BJ (cell line): ENCODE results near the gene RNU5B-1. TPM values are rescaled to one million over a fixed set of nuclear protein-coding genes. Genes with fewer than 3 reads are reported as not detected.

ENCODE experiments used
- CTCF ChIA-PET: fragments of 350-600 bp; formaldehyde crosslinking; extraction: SDS; loops from one replicate; lab custom pipeline; 2021; ENCODE audit warnings: antibody characterized with exemption, inconsistent platforms; lab: Yijun Ruan, JAX
- POLR2A ChIA-PET: fragments of 300-600 bp; sonication (Branson Sonifier 250); formaldehyde crosslinking; extraction: SDS; loops from one replicate; lab custom pipeline; 2021; ENCODE audit warnings: antibody characterized with exemption; lab: Charles Lee
- DNase-seq: peaks from one replicate; pipeline ENCODE4 v3.0.0-alpha.2; 2011; ENCODE audit warnings: low read depth
- H3K27me3 ChIP-seq: 2 replicates; pipeline ENCODE4 v1.6.0; 2011; ENCODE audit warnings: low read length; ENCODE audit not compliant: control insufficient read depth, insufficient read depth
- H3K36me3 ChIP-seq: 2 replicates; pipeline ENCODE4 v1.5.1; 2011; ENCODE audit warnings: low read length; ENCODE audit not compliant: control insufficient read depth, insufficient read depth
- H3K4me3 ChIP-seq: 2 replicates; pipeline ENCODE4 v1.5.1; 2011; ENCODE audit warnings: low read depth, mild to moderate bottlenecking, control low read depth, low read length
- polyA plus RNA-seq: library from polyadenylated mRNA; depleted of rRNA; stranded (reverse); fragments of >200 nt; gene quantifications from 2 replicates; pipeline ENCODE4 v1.2.3, GENCODE V29; 2011
- TF ChIP-seq, protein P1 (sequence below): IDR thresholded peaks from 2 replicates; pipeline ENCODE4 v1.5.1; 2011; ENCODE audit warnings: low read depth, mild to moderate bottlenecking, control low read depth, inconsistent platforms, low read length, moderate library complexity; ENCODE audit not compliant: insufficient read depth

Gene RNU5B-1
- polyA plus RNA-seq, 1 experiment, result not detected

DNA sequence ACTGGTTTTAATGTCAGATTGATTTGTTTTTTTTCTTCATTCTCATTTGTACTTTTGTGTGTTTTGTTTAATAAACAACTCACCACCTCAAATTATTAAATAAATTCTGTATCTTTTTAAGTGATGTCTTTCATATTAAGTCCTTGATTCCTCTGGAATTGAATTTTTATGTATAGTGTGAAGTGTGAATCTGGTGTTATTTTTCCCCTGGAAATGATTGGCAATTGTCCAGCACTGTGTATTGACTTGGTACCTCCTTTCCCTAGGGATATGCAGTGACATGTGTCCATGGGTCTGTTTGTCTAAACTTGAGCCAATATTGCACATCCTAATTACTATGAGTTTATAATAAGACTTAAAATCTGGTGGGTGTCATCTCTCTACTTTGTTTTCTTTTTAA lies 2.1 kb downstream of the RNU5B-1 start:
- no peaks in the 10 kb centered on the region for H3K36me3 ChIP-seq
- DNase-seq, result no peak
- POLR2A ChIA-PET, result no interaction called here
- CTCF ChIA-PET, result interaction anchor here (2.5 kb wide), 1 partner anchor 9 kb away, joined by 7 read pairs; no protein-coding TSS in a partner anchor
- TF ChIP-seq, protein P1, sequence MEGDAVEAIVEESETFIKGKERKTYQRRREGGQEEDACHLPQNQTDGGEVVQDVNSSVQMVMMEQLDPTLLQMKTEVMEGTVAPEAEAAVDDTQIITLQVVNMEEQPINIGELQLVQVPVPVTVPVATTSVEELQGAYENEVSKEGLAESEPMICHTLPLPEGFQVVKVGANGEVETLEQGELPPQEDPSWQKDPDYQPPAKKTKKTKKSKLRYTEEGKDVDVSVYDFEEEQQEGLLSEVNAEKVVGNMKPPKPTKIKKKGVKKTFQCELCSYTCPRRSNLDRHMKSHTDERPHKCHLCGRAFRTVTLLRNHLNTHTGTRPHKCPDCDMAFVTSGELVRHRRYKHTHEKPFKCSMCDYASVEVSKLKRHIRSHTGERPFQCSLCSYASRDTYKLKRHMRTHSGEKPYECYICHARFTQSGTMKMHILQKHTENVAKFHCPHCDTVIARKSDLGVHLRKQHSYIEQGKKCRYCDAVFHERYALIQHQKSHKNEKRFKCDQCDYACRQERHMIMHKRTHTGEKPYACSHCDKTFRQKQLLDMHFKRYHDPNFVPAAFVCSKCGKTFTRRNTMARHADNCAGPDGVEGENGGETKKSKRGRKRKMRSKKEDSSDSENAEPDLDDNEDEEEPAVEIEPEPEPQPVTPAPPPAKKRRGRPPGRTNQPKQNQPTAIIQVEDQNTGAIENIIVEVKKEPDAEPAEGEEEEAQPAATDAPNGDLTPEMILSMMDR, result no peak
- H3K27me3 ChIP-seq, result no peaks in the 10 kb centered on the region
- H3K4me3 ChIP-seq, result no peak overlapping the region

DNA sequence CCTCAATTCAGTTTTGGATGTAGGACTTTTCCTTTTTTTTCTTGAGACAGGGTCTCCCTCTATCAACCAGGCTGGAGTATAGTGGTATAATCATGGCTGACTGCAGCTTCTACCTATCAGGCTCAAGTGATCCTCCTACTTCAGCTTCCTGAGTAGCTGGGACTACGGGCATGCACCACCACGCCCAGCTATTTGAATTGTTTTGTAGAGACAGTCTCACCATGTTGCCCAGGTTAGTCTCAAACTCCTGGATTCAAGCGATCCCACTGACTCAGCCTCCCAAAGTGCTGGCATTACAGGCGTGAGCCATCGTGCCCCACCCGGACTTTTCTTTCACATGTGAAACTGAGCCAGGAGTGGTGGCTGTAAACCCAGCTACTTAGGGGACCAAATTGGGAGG lies 3.5 kb downstream of the RNU5B-1 start:
- no peak for DNase-seq
- ChIA-PET POLR2A (no interaction called here), CTCF (interaction anchor here (1.7 to 4.0 kb wide), 4 partner anchors 9 to 93 kb away, joined by 3 to 32 read pairs (median 20); no protein-coding TSS in a partner anchor)
- TF ChIP-seq, protein P1, result no peak
- Histone ChIP-seq H3K27me3 (peaks cover 3% of the 10 kb centered on the region), H3K4me3 (no peak overlapping the region), H3K36me3 (no peaks in the 10 kb centered on the region)

DNA sequence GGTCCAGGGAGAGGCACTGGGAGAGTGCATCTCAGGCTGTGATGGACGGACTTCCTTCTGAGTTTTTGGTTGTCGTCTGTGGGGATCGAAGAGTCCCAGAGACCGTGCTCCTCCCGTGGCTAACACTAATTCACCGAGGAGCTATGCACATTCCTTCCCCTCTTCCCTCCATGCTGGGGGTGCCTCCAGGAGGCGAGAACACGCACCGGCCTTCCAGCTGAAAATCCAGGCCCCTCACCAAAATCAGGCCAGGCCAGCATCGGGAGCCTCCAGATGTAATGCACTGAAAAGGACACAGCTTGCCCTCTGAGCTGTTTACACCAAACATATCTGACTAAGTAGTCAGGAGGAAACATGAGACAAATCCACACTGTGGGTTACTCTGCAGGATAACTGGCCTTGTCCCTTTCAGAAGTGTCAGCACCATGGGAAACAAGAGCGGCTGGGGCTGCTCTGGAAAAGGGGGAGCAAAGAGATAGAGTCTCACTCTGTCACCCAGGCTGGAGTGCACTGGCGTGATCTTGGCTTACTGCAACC lies 5.5 kb downstream of the RNU5B-1 start:
- TF ChIP-seq, protein P1, result no peak
- ChIA-PET POLR2A (no interaction called here), CTCF (interaction anchor here (0.6 to 4.0 kb wide), 5 partner anchors 11 to 130 kb away, joined by 3 to 32 read pairs (median 18); no protein-coding TSS in a partner anchor)
- H3K27me3 ChIP-seq, result peaks cover 5% of the 10 kb centered on the region
- H3K36me3 ChIP-seq, result no peaks in the 10 kb centered on the region
- H3K4me3 ChIP-seq, result no peak overlapping the region
- DNase-seq, result no peak

GRCh38 chr15:65310431-65311137 lies 6.1 kb downstream of the RNU5B-1 start:
- no peaks in the 10 kb centered on the region for H3K36me3 ChIP-seq
- POLR2A ChIA-PET, result no interaction called here
- no peak overlapping the region for H3K4me3 ChIP-seq
- H3K27me3 ChIP-seq, result peaks cover 5% of the 10 kb centered on the region
- DNase-seq, result no peak
- CTCF ChIA-PET, result interaction anchor here (0.6 to 4.0 kb wide), 4 partner anchors 10 to 131 kb away, joined by 3 to 32 read pairs (median 20); no protein-coding TSS in a partner anchor
- TF ChIP-seq, protein P1, result no peak

- Histone ChIP-seq H3K27me3 (peaks cover 7% of the 10 kb centered on the region), H3K4me3 (no peak overlapping the region), H3K36me3 (no peaks in the 10 kb centered on the region)
- TF ChIP-seq, protein P1, result no peak
- CTCF ChIA-PET, result no interaction called here
- POLR2A ChIA-PET, result no interaction called here
- no peak for DNase-seq
Measured at GRCh38 chr15:65311760-65312159, 7.3 kb downstream of the RNU5B-1 start.
